ENCODE results near the gene CARMIL1. TPM values are rescaled to one million over a fixed set of nuclear protein-coding genes. Genes with fewer than 3 reads are reported as not detected.

The CARMIL1 gene
- total RNA-seq, 4 donors from 2014 or later, result 13.6 to 33.2 (median 22.2) TPM

DNA sequence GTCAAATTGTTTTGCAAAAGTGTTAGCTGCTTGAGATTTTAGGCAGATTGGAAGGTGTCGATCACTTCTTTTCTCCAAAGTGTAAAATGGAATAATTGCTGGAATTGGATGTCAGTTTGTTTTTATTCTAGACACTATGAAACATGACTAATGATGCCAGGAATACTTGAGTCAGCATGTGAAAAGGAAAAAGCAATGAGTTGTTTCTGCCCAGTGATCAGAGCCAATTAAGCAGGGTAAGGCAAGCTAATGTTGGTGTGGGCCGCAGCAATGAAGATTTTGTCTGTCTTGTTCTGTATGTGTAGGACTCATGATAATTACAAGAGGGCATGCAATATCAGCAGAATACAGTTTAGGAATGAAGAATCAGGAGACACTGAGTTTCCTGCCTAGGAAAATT lies 110.3 kb downstream of the CARMIL1 start:
- Histone ChIP-seq H3K4me3 (no peak overlapping the region), H3K4me1 (peaks cover 23% of the 10 kb centered on the region), H3K27ac (no peak overlapping the region), H3K36me3 (no peaks in the 10 kb centered on the region), H3K27me3 (no peaks in the 10 kb centered on the region), H3K9me3 (no peaks in the 10 kb centered on the region)
- TF ChIP-seq POLR2A (IDR thresholded peaks at IDR 0.05) (no peak), POLR2AphosphoS5 (IDR thresholded peaks at IDR 0.05) (no peak), EP300 (IDR thresholded peaks at IDR 0.05) (no peak)
- TF ChIP-seq, protein P1, sequence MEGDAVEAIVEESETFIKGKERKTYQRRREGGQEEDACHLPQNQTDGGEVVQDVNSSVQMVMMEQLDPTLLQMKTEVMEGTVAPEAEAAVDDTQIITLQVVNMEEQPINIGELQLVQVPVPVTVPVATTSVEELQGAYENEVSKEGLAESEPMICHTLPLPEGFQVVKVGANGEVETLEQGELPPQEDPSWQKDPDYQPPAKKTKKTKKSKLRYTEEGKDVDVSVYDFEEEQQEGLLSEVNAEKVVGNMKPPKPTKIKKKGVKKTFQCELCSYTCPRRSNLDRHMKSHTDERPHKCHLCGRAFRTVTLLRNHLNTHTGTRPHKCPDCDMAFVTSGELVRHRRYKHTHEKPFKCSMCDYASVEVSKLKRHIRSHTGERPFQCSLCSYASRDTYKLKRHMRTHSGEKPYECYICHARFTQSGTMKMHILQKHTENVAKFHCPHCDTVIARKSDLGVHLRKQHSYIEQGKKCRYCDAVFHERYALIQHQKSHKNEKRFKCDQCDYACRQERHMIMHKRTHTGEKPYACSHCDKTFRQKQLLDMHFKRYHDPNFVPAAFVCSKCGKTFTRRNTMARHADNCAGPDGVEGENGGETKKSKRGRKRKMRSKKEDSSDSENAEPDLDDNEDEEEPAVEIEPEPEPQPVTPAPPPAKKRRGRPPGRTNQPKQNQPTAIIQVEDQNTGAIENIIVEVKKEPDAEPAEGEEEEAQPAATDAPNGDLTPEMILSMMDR (IDR thresholded peaks at IDR 0.05), result no peak
- 32% methylated on average over 2 of the region's 2 CpGs for WGBS
- DNase-seq (ENCODE audit: low spot score in 2 of 2), result no peak

DNA sequence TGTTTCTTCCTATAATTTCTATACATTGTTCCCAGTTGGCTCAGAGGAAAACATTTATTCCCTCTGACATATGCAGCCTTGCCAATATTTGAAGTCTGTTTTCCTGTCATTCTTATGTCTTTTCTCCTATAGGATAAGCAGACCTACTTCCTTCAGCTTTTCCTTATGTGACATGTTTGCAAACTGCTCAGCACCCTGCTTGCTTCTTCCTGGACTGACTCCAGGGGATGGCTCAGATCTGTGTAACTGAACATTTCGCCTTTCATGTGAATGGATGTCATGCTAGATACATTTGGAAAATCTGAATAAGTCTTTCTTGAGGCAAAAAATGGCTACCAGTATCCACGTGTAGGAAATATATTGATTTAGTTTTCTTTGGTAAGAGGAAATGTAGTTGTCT lies 113.2 kb downstream of the CARMIL1 start:
- 29% methylated on average over 2 of the region's 2 CpGs for WGBS
- TF ChIP-seq POLR2AphosphoS5 (IDR thresholded peaks at IDR 0.05) (no peak), POLR2A (IDR thresholded peaks at IDR 0.05) (no peak), EP300 (IDR thresholded peaks at IDR 0.05) (no peak)
- TF ChIP-seq, protein P1 (IDR thresholded peaks at IDR 0.05), result no peak
- DNase-seq (ENCODE audit: low spot score in 2 of 2), result no peak
- Histone ChIP-seq H3K4me1 (peaks cover 23% of the 10 kb centered on the region), H3K9me3 (no peaks in the 10 kb centered on the region), H3K27me3 (no peaks in the 10 kb centered on the region), H3K4me3 (no peak overlapping the region), H3K27ac (no peak overlapping the region), H3K36me3 (no peaks in the 10 kb centered on the region)

DNA sequence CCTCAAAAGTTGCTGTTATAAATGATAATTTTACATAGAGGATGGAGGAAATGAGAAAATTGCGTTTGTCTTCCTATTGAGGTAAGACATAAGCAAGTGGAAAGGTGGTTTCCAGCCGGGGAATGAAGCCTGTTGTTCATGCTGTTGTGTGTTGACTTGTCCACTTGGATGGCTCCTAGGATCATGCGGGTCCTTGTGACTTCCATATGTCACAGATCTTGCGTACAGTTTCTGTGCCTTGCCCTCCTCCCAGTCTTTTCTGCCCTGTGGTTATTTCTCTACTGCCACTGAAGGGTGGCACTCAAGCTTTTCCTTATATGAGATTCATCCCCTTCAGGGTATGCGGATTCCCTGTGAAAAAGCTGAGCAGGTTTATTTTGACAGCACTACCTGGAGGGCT lies 116.6 kb downstream of the CARMIL1 start:
- peaks cover 10% of the 10 kb centered on the region for H3K4me1 ChIP-seq
- TF ChIP-seq POLR2A (IDR thresholded peaks at IDR 0.05) (no peak), EP300 (IDR thresholded peaks at IDR 0.05) (no peak), POLR2AphosphoS5 (IDR thresholded peaks at IDR 0.05) (no peak)
- TF ChIP-seq, protein P1 (IDR thresholded peaks at IDR 0.05), result no peak
- no peaks in the 10 kb centered on the region for H3K9me3 ChIP-seq
- H3K4me3 ChIP-seq, result no peak overlapping the region
- no peak for DNase-seq (ENCODE audit: low spot score in 2 of 2)
- H3K27me3 ChIP-seq, result no peaks in the 10 kb centered on the region
- no peaks in the 10 kb centered on the region for H3K36me3 ChIP-seq
- no peak overlapping the region for H3K27ac ChIP-seq
- 65% methylated on average over 5 of the region's 5 CpGs for WGBS

DNA sequence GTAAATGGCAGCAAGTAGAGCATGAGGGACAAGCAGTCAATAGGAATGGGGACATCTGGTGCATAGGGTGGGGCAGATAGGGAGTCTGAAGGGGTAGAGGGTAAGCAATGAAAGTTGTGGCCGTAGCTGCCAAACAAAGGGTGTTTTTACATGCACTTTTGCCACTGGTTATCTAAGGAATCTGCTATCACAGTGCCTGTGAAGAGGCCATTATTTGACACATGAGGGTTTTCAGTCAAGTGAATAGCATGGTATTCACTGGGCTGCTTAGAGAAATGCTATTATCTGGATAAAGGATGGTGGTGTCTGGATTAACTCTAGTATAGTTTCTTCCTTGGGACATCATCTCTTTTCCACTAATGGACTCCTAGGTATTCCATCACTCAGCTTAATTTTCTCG lies 118.2 kb downstream of the CARMIL1 start:
- Histone ChIP-seq H3K27ac (no peak overlapping the region), H3K4me1 (peaks cover 6% of the 10 kb centered on the region), H3K36me3 (no peaks in the 10 kb centered on the region), H3K4me3 (no peak overlapping the region), H3K27me3 (no peaks in the 10 kb centered on the region), H3K9me3 (no peaks in the 10 kb centered on the region)
- 93% methylated on average over 2 of the region's 2 CpGs for WGBS
- TF ChIP-seq EP300 (IDR thresholded peaks at IDR 0.05) (no peak), POLR2A (IDR thresholded peaks at IDR 0.05) (no peak), POLR2AphosphoS5 (IDR thresholded peaks at IDR 0.05) (no peak)
- TF ChIP-seq, protein P1 (IDR thresholded peaks at IDR 0.05), result no peak
- no peak for DNase-seq (ENCODE audit: low spot score in 2 of 2)

DNA sequence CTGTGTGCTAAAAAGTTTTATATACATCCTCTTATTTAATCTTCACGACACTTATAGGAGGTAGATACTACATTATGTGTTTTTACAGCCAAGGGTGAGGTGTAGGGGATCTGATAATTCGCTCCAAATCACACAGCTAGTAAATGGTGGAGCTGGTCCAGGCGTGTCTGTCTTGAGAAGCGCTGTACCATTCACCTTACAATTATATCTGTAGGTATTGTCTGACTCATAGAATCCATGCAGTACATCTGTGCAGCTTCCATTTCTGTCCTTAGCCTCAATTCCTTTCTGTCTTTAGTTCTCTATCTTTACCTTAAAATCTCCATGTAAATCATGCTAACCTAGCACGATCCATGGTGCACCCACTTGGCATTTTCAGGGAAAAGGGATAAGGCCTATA lies 120.7 kb downstream of the CARMIL1 start:
- Histone ChIP-seq H3K36me3 (no peaks in the 10 kb centered on the region), H3K27ac (no peak overlapping the region), H3K27me3 (no peaks in the 10 kb centered on the region), H3K4me3 (no peak overlapping the region), H3K9me3 (no peaks in the 10 kb centered on the region), H3K4me1 (peaks cover 10% of the 10 kb centered on the region)
- WGBS, result 89% methylated on average over 5 of the region's 5 CpGs
- no peak for DNase-seq (ENCODE audit: low spot score in 2 of 2)
- TF ChIP-seq, protein P1 (IDR thresholded peaks at IDR 0.05), result no peak
- TF ChIP-seq EP300 (IDR thresholded peaks at IDR 0.05), result no peak
- no peak for TF ChIP-seq POLR2AphosphoS5 (IDR thresholded peaks at IDR 0.05)
- TF ChIP-seq POLR2A (IDR thresholded peaks at IDR 0.05), result no peak

All from suprapubic skin (tissue), 4 donors.